MM.1S (cell line): Measurements from ENCODE around the gene FOXF2.

Experiments used
- DNase-seq: peaks from one replicate; pipeline ENCODE4 v3.0.0-alpha.2; 2015
- H2AFZ ChIP-seq: fragments of 300-600 bp; sonication (generic); 2 replicates; pipeline ENCODE4 v1.6.0; 2016; ENCODE audit warnings: antibody characterized with exemption, low read length
- H3F3A ChIP-seq: fragments of 300-600 bp; sonication (generic); 2 replicates; pipeline ENCODE4 v1.6.1; 2016; ENCODE audit warnings: mild to moderate bottlenecking, antibody characterized with exemption, low read length, moderate library complexity, mixed read lengths; ENCODE audit not compliant: insufficient read depth
- H3K27ac ChIP-seq: fragments of 300-600 bp; sonication (generic); 2 replicates; pipeline ENCODE4 v1.5.1; 2016; ENCODE audit warnings: mild to moderate bottlenecking, low read length
- H3K27me3 ChIP-seq: fragments of 300-600 bp; sonication (generic); replicated peaks from 2 replicates; pipeline ENCODE4 v1.6.0; 2016; ENCODE audit warnings: low read length; ENCODE audit not compliant: insufficient read depth
- H3K36me3 ChIP-seq: fragments of 300-600 bp; sonication (generic); replicated peaks from 2 replicates; pipeline ENCODE4 v1.6.1; 2016; ENCODE audit warnings: mild to moderate bottlenecking, low read length, mixed read lengths; ENCODE audit not compliant: insufficient read depth
- H3K4me1 ChIP-seq: fragments of 300-600 bp; sonication (generic); 2 replicates; pipeline ENCODE4 v1.6.1; 2016; ENCODE audit warnings: low read length, mixed read lengths
- H3K4me2 ChIP-seq: fragments of 300-600 bp; sonication (generic); 2 replicates; pipeline ENCODE4 v1.6.0; 2016; ENCODE audit warnings: low read depth, low read length
- H3K4me3 ChIP-seq: fragments of 300-600 bp; sonication (generic); 2 replicates; pipeline ENCODE4 v1.5.1; 2016; ENCODE audit warnings: low read length, mixed read lengths
- H3K79me2 ChIP-seq: fragments of 300-600 bp; sonication (generic); 2 replicates; pipeline ENCODE4 v1.6.1; 2016; ENCODE audit warnings: mixed run types, low read length, mixed read lengths
- H3K9ac ChIP-seq: fragments of 300-600 bp; sonication (generic); 2 replicates; pipeline ENCODE4 v1.6.1; 2016; ENCODE audit warnings: low read length, mixed read lengths
- H3K9me2 ChIP-seq: fragments of 300-600 bp; sonication (generic); replicated peaks from 2 replicates; pipeline ENCODE4 v1.6.1; 2016; ENCODE audit warnings: mild to moderate bottlenecking, low read length, mixed read lengths; ENCODE audit not compliant: insufficient read depth
- H3K9me3 ChIP-seq: fragments of 300-600 bp; sonication (generic); replicated peaks from 2 replicates; pipeline ENCODE4 v1.6.1; 2016; ENCODE audit warnings: mild to moderate bottlenecking, low read length, mixed read lengths; ENCODE audit not compliant: insufficient read depth
- H4K20me1 ChIP-seq: fragments of 300-600 bp; sonication (generic); 2 replicates; pipeline ENCODE4 v1.6.1; 2016; ENCODE audit warnings: mild to moderate bottlenecking, low read length, moderate library complexity, mixed read lengths; ENCODE audit not compliant: insufficient read depth
- CTCF ChIP-seq: fragments of 300-600 bp; sonication (generic); IDR thresholded peaks from 2 replicates; pipeline ENCODE4 v1.5.1; 2016; ENCODE audit warnings: antibody characterized with exemption, low read length, mixed read lengths
- EZH2 ChIP-seq: fragments of 300-600 bp; sonication (generic); optimal IDR thresholded peaks from 2 replicates; pipeline ENCODE3; 2017; ENCODE audit warnings: low read depth, mild to moderate bottlenecking, antibody characterized with exemption, low read length, mixed read lengths
- EZH2phosphoT487 ChIP-seq: fragments of 300-600 bp; sonication (generic); IDR thresholded peaks from 2 replicates; pipeline ENCODE4 v1.6.1; 2018; ENCODE audit warnings: antibody characterized with exemption, low read length

The FOXF2 gene

GRCh38 chr6:1389369-1390132 is at the start of gene FOXF2:
Gene FOXF2 (plus strand): TSS chr6:1389576. CDS start chr6:1389948, 372 bp downstream.
- Histone ChIP-seq H3K4me2 (no peak within 1 kb of the TSS), H3K27me3 (peaks cover 80% of the 10 kb centered on the region), H3K9ac (no peak within 1 kb of the TSS), H3K27ac (no peak within 1 kb of the TSS), H3K9me3 (no peaks in the 10 kb centered on the region), H3K36me3 (no peaks in the 10 kb centered on the region), H3F3A (no peaks in the 10 kb centered on the region), H3K79me2 (no peaks in the 10 kb centered on the region), H3K9me2 (no peaks in the 10 kb centered on the region), H4K20me1 (no peaks in the 10 kb centered on the region), H2AFZ (no peak within 1 kb of the TSS), H3K4me3 (no peak within 1 kb of the TSS), H3K4me1 (no peaks in the 10 kb centered on the region)
- DNase-seq = no peak
- TF ChIP-seq EZH2phosphoT487 (no peak), CTCF (no peak), EZH2 (no peak)

GRCh38 chr6:1346101-1346500 is 43.3 kb upstream of the FOXF2 start:
- H3K27ac ChIP-seq = no peak overlapping the region
- no peaks in the 10 kb centered on the region for H4K20me1 ChIP-seq
- no peak overlapping the region for H3K9ac ChIP-seq
- TF ChIP-seq EZH2phosphoT487 = no peak
- no peak for TF ChIP-seq EZH2
- no peak for TF ChIP-seq CTCF
- H3K79me2 ChIP-seq = no peaks in the 10 kb centered on the region
- H3K4me3 ChIP-seq = no peak overlapping the region
- H3K36me3 ChIP-seq = no peaks in the 10 kb centered on the region
- 0 out of 2 replicates have a peak, but pooled peaks cover under 1% of the 10 kb centered on the region for H3K9me3 ChIP-seq
- no peaks in the 10 kb centered on the region for H3K27me3 ChIP-seq
- no peaks in the 10 kb centered on the region for H3K9me2 ChIP-seq
- no peaks in the 10 kb centered on the region for H3K4me1 ChIP-seq
- H3K4me2 ChIP-seq = no peak overlapping the region
- H2AFZ ChIP-seq = no peak overlapping the region
- DNase-seq = no peak
- no peaks in the 10 kb centered on the region for H3F3A ChIP-seq

GRCh38 chr6:1346558-1347091 is 42.8 kb upstream of the FOXF2 start:
- no peaks in the 10 kb centered on the region for H4K20me1 ChIP-seq
- no peak overlapping the region for H2AFZ ChIP-seq
- no peak overlapping the region for H3K4me3 ChIP-seq
- H3K4me2 ChIP-seq = no peak overlapping the region
- no peak overlapping the region for H3K27ac ChIP-seq
- no peaks in the 10 kb centered on the region for H3K9me2 ChIP-seq
- no peak for DNase-seq
- no peaks in the 10 kb centered on the region for H3K4me1 ChIP-seq
- no peaks in the 10 kb centered on the region for H3K27me3 ChIP-seq
- H3K9ac ChIP-seq = no peak overlapping the region
- H3K9me3 ChIP-seq = peaks cover 5% of the 10 kb centered on the region; the same call in 1 of the 2 replicates
- H3K79me2 ChIP-seq = no peaks in the 10 kb centered on the region
- no peaks in the 10 kb centered on the region for H3K36me3 ChIP-seq
- no peaks in the 10 kb centered on the region for H3F3A ChIP-seq
- no peak for TF ChIP-seq EZH2
- TF ChIP-seq EZH2phosphoT487 = no peak
- no peak for TF ChIP-seq CTCF
